COLO668 (cell line): ENCODE results near the gene CCNL2.
"Not testable (repeated sequence)": the region's sequence is repeated elsewhere in the genome, so short reads cannot be mapped to it uniquely, and the experiment has no call there.

ENCODE experiments used
- DNase-seq: peaks from one replicate; lab custom pipeline; 2025; ENCODE audit not compliant: unreplicated experiment; lab: John Stamatoyannopoulos, UW

CCNL2 gene

DNA sequence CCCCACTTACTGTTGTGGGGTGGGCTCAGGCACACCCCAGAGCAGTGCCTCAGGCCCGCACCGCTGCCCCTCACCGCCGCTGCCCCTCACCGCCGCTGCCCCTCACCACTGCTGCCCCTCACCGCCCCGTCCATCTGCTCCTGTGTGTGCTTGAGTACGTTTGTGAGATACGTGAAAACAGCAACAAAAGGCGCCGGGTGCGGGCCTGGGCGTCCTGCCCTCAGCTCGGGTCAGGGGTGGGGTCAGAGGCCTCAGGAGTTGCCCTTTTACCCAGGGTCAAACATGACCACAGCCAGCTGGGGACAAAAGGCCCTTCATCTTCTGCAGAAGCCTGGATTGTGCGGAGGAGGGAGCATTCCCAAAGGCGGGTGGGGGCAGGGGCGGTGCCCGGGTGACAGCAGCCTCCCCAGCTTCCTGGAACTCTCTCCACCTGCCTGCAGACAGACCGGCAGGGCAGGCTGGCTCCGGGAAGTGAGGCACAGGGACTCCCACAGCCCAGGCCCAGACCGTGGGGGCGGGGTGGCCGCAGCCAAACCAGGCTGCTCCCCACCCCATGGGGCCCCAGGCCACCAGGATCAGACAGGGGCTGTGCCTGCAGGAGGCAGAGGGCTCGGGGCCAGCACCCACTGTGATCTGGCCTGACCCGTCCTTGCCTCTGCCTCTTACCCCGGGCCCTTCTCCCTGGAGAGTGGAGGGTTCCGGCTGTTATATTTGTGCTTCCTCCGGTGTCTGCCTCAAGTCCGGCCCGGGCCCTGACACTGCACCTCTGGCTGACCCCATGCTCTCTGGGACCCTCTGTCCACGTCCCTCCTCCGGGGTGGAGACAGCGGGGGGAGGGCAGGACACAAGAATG, 34.0 kb upstream of the CCNL2 start:
- DNase-seq, result peak; percentile 99

DNA sequence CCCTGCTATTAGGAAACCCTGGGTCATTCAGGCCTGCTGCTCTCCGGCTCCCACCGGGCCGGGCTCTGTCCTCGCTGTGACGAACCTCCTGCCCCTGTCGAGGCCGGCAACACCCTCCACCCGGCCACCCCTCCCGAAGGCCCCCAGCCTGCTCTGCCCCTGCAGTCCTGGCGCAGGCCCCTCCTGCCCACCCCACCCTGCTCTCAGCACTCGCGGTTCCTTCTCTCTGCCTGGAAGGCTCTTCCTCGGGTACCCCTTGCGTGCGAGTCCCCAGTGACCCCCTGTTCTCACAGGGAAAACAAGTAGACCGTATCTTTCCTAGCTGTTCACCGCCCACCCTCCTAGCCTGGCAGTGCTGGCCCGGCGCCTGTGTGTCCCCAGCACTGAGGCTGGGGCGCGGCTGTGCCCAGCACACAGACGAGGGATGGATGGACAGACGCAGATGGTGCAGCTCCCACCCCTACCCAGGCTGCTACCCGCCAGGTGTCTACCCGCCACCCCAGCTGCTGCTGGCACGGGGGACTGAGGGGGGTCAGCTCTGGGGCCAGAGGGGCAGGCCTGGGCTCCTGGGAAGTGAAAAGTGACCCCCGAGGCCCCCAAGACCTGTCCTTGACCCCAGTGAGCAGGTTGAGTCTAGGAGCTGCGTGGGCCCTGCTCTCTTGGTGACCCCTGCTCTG, 33.3 kb upstream of the CCNL2 start:
- DNase-seq, result peak; percentile 72

DNA sequence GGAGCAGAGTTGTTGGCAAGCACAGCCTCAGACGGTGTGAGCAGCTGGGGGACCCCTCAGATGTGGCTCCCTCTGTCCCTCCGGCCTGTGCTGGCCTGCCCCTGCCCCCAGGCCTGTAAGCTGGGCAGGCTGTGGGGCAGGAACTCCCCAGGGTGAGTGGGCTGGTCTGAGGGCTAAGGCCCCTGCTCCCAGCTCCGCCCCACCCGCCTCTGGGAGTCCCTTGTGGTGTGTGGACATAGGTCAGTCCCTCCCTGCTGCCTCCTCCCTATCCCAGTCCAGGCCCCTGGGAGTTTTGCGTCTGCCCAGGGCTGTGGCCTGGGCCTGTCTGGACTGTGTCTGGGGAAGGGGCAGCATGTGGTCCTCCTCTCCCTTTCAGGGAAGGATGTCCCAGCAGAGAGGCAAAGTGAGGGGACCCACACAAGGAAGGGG, 32.7 kb upstream of the CCNL2 start:
- DNase-seq, result peak; percentile 54

DNA sequence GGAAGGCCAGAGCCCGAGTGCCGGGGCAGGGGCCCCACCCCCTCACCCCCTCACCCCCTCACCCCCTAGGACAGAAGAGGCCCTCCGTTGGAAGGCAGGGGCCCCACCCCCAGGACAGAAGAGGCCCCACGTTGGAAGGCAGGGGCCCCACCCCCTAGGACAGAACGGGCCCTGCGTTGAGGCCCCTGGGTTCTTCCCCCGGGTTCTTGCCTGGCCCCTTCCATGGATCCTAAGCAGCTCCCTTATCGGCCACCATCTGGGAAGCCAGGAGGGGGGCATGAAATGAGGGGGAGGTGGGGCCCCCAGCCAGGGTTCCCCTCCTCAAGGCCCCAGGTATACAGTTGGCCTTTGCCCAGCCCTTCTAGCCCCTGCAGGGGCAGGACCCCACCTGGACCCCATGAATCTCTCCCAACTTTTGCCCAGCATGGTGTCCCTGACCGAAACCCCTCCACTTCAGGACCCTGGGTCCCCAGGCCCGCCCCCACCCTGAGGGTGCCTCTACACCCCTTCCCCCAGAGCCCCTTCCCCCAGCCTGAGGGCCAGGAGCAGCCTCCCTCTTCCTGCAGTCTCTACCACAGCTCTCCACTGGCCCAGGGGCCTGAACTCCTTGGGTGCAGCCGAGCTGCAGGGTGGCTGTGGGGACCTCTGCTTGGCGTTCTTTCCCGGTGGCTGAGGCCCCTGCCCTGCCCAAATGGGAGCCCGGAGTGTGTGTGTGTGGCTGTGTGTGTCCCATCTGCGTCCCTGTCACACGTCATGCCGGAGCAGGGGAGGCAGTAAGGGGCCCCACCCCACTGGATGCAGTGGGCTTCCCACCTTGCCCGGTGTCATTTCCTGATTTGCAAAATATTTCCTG, 32.1 kb upstream of the CCNL2 start:
- no peak for DNase-seq

DNA sequence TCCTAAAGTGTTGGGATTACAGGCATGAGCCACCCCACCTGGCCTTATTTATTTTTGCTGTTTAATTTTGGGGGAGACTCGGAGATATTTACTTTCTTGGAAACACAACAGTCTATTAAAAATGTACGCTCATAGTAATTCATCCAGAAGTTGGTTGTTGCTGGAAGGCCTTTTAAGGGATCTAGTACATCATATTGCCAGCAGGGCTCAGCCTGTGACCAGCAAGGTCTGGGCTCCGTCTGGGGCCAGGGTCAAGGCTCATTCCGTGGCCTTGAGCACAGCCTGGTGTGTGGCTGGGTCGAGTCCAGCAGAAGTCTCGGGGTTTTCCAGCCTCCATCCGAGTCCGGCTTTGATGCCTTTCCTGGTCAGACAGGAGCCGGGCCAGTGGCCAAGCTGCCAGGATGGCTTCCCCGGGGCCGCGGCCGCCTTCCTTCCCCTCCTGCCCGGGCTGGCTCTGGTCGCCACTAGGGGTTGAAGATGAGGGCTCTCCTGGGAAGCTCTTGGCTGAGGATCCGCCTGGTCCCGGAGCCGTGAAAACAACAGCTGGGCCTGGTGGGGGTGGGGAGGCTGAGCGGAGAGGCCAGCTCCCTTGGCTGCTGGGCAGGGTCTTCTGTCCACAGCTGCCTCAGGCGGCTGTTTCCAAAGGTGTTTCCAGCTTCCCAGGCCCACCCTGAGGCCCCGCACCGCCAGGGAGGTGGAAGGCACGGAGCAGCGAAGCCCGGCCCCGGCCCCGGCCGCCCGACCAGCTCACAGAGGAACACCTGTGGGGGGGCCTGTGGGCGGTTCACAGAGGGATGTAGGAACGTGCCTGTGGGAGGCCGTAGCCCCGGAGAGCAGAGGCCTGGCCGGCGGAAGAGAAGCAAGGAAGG, 31.2 kb upstream of the CCNL2 start:
- peak; percentile 92 for DNase-seq

DNA sequence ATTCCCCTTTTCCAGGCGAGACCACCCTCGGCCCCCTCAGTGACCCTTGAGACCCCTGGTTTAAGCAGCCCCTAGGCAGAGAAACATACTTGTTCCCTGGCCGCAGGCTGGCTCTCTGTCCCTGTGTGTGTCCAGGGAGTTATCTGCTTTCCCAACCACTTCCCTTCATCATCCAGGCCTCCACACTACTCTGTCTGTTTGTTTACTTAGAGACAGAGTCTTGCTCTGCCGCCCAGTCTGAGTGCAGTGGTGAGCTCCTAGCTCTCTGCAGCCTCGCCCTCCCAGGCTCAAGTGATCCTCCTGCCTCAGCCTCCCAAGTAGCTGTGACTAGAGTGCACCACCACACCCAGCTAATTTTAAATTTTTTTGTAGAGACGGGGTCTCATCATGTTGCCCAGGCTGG, 30.5 kb upstream of the CCNL2 start:
- DNase-seq, result peak; percentile 50

DNA sequence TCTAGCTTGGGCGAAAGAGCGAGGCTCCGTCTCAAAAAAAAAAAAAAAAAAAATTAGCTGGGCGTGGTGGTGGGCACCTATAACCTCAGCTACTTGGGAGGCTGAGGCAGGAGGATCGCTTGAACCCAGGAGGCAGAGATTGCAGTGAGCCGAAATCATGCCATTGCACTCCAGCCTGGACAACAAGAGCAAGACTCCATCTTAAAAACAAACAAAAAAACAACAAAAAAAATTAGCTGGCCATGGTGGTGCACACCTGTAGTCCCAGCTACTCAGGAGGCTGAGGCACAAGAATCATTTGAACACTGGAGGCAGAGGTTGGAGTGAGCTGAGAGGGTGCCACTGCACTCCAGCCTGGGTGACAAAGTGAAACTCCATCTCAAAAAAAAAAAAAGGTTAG, 29.8 kb upstream of the CCNL2 start:
- not testable (repeated sequence) for DNase-seq

DNA sequence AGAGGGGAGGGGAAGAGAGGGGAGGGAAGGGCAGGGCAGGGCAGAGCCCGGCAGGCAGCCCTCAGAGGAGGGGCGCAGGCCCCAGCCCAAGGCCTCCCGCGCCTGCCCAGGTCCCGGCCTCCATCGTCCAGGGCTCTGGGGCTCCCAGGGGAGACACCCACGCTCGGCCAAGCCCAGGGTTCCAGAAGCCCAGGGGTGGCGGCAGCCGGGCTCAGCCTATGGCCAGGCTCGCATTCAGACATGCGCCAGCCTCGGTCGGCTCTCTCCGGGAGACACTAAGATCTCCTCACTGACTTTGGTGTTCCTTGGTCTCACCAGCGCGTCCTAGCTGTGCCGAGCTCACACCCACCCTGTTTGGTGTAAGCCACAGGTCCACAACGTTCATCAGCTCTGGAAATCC, 29.0 kb upstream of the CCNL2 start:
- no peak for DNase-seq

DNA sequence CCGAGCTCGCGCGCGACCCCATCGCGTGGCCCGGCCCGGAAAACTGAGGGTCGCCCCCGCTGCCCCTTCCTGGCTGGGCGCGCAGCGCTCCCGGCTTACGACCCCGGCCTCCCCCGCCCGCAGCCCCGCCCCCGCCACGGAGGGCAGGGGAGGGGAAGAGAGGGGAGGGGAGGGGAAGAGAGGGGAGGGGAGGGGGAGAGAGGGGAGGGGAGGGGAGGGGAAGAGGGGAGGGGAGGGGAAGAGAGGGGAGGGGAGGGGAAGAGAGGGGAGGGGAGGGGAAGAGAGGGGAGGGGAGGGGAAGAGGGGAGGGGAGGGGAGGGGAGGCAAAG, 28.6 kb upstream of the CCNL2 start:
- DNase-seq, result no peak

DNA sequence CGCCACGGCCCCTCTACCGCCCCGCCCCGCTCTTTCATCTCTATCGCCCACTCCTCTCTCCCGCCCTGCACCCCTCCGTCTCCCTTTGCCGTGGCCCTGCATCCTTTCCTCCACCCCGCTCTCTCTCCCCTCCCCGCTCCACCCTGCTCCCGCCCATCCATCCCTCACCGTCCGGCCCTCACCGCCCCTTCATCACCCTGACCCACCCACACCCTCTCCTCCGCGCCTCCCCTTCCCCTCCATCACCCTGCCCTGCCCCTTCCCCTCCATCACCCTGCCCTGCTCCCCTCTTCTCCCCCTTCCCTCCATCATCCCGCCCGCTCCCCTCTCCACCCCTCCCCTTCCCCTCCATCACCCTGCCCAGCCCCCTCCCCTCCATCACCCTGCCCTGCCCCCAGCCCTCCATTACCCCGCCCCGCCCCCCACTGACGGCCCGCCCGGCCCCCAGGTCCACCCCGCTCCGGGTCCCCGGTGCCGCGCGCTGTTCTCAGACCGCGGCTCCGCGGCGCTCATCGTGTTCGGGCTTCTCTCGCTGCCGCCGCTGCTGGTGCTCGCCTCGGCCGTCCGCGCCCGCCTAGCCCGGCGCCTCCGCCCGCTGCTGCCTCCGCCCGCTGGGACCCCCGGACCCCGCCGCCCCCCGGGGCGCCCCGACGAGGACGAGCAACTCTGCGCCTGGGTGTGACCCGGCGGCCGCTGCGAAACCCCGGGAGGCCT, 28.1 kb upstream of the CCNL2 start:
- DNase-seq, result peak; percentile 72

DNA sequence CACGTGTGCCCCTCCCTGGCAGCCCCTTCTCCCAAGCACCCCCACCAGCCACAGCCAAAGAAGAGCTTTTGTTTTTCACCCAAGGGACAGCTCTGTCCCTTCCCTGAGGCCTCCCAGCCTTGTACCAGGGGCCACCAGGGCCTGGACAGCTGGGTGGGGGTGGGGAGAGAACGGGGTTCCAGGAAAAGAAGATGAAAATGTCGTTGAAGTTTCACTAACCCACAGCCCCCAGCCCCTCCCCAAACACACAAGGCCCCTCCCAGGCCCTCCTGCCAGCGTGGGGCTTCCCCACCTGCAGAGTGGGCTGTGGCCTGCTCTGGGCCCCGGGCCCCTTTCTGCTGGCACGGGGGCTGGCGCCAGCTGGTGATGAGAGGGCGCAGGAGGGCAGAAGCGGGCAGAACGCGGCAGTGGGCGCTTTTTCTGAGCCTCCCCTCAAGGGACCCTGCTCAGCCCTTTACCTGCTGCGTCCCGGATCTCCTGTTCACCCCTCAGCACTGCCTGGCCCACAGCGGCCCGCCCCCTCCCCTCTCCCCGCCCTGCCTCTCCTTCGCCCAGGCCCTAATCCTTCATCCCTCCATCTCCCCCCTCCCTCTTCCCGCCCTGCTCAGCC, 27.5 kb upstream of the CCNL2 start:
- no peak for DNase-seq

DNA sequence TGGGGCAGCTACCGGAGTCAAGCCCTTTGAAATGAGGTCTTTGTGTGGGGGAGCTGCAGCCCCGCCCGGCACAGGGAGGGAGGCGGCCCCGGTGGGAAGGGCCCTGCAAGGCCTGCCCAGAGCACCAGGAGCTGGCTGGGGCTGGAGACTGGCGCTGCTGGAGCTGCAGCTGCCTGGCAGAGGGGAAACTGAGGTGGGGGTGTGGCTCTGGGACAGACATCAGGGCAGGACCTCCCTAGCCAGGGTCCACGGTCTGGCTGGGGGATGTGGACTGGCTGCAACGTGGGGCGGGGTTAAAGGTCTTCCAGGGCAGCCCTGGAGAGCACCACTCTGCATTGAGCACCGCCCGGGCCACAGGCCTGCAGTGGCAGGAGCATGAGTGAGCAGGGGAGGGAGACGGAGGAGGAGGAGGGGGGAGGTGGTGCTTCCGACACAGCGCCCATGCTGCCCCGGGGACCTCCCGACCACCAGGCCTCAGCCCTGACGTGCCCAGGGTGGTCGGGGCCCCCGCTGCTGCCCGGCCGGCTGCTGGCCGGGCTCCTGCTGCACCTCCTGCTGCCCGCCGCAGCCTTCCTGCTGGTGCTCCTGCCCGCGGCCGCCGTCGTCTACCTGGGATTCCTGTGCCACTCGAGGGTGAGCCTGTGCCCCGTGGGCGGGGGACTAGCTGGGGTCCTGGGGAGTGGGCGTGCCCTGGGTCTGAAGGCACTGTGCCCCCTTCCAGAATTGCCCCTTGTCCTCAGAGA, 26.8 kb upstream of the CCNL2 start:
- peak; percentile 51 for DNase-seq

DNA sequence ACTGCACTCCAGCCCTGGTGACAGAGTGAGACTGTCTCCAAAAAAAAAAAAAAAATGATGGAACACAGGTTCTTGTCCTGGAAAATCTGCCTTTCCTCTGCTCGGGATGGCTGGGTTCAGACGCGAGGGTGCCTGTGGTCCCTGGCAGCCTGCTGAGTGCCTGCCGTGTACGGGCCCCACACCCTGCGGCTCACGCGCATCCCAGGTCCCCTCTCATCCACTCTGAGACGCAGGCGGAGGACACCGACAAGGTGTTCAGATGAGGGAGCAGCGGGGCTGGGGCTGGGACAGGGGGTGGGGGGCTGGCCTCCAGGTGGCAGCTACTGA, 26.3 kb upstream of the CCNL2 start:
- DNase-seq, result no peak

DNA sequence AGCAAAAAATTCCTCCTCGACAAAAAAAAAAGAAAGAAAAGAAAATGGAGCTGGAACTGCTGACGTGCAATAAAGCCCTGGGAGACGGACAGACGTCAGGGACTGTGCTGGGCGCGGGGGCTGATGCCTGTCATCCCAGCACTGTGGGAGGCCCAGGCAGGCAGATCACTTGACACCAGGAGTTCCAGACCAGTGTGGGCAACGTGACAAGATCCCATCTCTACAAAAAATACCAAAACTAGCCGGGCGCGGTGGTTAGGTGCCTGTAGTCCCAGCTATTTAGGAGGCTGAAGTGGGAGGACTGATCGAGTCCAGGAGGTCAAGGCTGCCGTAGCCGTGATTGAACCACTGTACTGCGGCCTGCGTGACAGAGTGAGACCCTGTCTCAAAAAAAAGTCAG, 25.6 kb upstream of the CCNL2 start:
- no peak for DNase-seq

DNA sequence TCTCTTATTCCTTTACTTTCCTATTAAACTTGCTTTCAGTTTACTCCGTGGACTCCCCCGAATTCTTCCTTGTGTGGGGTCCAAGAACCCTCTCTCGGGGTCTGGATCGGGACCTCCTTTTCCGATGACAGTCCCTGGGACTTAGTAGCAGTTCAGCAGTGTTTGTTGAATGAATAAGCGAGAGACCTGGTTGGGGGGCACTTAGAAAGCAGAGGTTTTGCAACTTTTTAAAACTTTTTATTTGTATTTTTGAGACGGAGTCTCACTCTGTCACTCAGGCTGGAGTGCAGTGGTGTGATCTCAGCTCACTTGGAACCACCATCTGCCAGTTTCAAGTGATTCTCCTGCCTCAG, 24.1 kb upstream of the CCNL2 start:
- DNase-seq, result no peak

DNA sequence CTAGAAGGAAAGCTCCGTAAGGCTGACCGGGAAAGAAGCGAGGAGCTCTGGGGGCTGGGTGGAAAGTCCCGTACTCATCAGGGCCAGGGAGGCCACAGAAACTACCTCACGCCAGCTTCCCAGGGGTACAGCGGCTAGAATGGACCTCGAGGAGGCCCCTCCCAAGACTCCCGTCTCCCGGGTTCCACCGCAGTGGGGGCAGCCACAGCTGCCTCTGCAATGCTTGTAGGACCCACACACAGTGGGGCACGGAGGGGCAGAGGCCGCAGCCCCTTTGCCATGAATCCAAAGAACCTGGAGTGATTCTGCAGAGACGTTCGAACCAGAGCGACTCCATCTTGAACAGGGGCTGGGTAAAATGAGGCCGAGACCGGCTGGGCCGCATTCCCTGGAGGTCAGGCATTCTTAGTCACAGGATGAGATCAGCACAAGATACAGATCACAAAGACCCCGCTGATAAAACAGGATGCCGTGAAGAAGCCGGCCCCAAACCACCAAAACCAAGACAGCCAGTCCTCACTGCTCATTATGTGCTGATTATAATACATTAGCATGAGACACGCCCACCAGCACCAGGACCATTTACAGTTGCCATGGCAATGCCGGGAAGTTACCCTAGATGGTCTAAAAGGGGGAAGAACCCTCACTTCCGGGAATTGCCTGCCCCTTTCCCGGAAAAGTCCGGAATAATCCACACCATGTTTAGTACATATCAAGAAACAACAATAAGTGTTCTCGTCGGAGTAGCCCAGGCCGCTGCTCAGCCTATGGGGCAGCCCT, 23.5 kb upstream of the CCNL2 start:
- no peak for DNase-seq

DNA sequence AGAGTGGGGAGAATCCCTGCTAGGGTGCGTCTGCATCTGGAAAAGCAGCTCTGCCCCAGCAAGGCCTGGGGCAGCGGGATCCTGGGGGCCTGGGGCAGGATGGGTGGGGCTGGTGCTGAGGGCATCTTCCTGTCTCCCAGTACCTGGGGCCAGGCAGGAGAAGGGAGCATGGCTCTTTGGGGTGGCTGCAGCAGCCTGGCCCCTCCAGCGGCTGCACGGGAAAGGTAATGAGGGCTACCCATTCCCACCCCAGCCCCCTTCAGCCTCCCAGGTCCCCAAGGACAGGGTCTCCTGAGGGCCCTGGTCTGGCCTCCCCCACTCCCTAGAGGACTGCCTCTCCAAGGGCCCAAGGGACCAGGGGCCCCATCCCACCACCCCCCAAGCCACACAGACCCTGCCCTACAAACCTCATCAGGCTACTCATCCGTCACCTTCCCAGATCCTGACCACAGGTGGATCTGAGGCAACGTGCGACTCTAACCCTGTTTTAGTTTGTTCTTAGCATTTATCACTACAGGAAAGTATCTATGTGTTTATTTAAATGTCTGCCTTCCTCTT, 22.9 kb upstream of the CCNL2 start:
- peak; percentile 88 for DNase-seq
